ENCODE data around the gene CCZ1B. TPM values are rescaled to one million over a fixed set of nuclear protein-coding genes. Genes with fewer than 3 reads are reported as not detected.
"Not testable (repeated sequence)": the region's sequence is repeated elsewhere in the genome, so short reads cannot be mapped to it uniquely, and the experiment has no call there.

CCZ1B gene
- total RNA-seq, 1 experiment from 2014 or later, result 81.2 TPM

DNA sequence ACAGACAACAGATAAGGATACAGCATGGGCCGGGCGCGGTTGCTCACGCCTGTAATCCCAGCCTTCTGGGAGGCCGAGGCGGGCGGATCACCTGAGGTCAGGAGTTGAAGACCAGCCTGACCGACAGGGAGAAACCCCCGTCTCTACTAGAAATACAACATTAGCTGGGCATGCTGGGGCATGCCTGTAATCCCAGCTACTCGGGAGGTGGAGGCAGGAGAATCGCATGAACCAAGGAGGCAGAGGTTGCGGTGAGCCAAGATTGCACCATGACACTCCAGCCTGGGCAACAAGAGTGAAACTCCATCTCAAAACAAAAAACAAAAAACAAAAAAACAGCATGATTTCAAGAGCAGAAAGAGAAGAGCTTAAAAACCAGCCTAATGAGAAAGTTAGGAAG is 38.1 kb upstream of the CCZ1B start:
- H3K9me3 ChIP-seq (ENCODE audit: control insufficient read depth, insufficient read depth, low read depth, low read length); CTCF ChIA-PET; DNase-seq (ENCODE audit: low read depth, low spot score); H3K36me3 ChIP-seq (ENCODE audit: control insufficient read depth, insufficient read depth, low read length); intact Hi-C loops (cut with micrococcal nuclease; ENCODE audit: unreplicated experiment); H3K27me3 ChIP-seq (ENCODE audit: control insufficient read depth, insufficient read depth, low read length); H3K4me3 ChIP-seq (ENCODE audit: low read depth in 2 of 2, low read length in 2 of 2); BruUV-seq (replicated peaks); POLR2A ChIA-PET; H3K4me1 ChIP-seq (ENCODE audit: control insufficient read depth, insufficient read depth, low read length); ATAC-seq; in situ Hi-C loops (cut with HindIII; ENCODE audit: low pct_unique_long_range_greater_than_20kb, low sequenced_read_pairs); H3K27ac ChIP-seq (ENCODE audit: low read length): not testable (repeated sequence)

DNA sequence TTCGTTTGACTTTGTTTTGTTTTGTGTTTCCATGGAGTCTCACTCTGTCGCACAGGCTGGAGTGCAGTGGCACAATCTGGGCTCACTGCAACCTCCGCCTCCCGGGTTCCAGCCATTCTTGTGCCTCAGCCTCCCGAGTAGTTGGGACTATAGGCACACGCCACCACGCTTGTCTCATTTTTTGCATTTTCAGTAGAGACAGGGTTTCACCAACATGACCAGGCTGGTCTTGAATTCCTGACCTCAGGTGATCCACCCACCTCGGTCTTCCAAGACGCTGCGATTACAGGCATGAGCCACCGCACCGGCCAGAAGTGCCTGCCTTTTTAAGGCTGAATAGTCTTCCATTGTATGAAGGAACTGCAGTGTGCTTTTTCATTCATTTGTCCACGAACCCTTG is 36.8 kb upstream of the CCZ1B start:
- H3K36me3 ChIP-seq (ENCODE audit: control insufficient read depth, insufficient read depth, low read length); in situ Hi-C loops (cut with HindIII; ENCODE audit: low pct_unique_long_range_greater_than_20kb, low sequenced_read_pairs); BruUV-seq (replicated peaks); DNase-seq (ENCODE audit: low read depth, low spot score); H3K27ac ChIP-seq (ENCODE audit: low read length); H3K9me3 ChIP-seq (ENCODE audit: control insufficient read depth, insufficient read depth, low read depth, low read length); H3K4me1 ChIP-seq (ENCODE audit: control insufficient read depth, insufficient read depth, low read length); H3K4me3 ChIP-seq (ENCODE audit: low read depth in 2 of 2, low read length in 2 of 2); POLR2A ChIA-PET; CTCF ChIA-PET; intact Hi-C loops (cut with micrococcal nuclease; ENCODE audit: unreplicated experiment); H3K27me3 ChIP-seq (ENCODE audit: control insufficient read depth, insufficient read depth, low read length); ATAC-seq: not testable (repeated sequence)

DNA sequence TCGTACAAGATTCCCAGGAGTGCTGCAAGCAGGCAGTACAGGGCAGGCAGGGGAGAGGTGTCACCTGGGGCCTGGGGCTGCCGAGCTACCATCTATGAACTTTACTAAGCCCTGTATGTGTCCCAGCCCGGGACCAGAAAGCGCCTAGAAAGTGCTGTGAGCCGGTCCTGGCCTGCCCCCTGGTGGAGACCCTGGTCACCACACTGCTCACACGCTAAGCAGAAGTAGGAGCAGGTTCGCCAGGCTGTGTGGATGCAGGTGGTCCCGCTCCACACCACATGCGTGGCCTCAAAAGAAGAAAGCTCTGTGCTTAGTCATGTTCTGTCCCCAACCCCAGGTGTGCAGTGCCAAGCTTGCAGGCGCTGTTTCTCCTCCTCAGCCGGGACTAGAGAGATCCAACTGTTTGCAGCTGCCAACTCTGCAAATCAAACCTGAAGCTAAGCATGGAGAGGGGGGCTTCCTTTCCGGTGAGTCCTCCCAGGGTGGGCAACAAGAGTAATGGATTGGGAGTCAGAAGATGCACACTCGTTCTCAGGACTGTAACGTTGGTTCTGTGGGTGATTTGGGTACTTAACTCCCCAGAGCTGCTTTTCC is 31.7 kb upstream of the CCZ1B start:
- POLR2A ChIA-PET; in situ Hi-C loops (cut with HindIII; ENCODE audit: low pct_unique_long_range_greater_than_20kb, low sequenced_read_pairs); H3K4me1 ChIP-seq (ENCODE audit: control insufficient read depth, insufficient read depth, low read length); H3K36me3 ChIP-seq (ENCODE audit: control insufficient read depth, insufficient read depth, low read length); intact Hi-C loops (cut with micrococcal nuclease; ENCODE audit: unreplicated experiment); BruUV-seq (replicated peaks); H3K27me3 ChIP-seq (ENCODE audit: control insufficient read depth, insufficient read depth, low read length); ATAC-seq; H3K27ac ChIP-seq (ENCODE audit: low read length); H3K4me3 ChIP-seq (ENCODE audit: low read depth in 2 of 2, low read length in 2 of 2); DNase-seq (ENCODE audit: low read depth, low spot score); H3K9me3 ChIP-seq (ENCODE audit: control insufficient read depth, insufficient read depth, low read depth, low read length): not testable (repeated sequence)
- TF ChIP-seq, protein P1, sequence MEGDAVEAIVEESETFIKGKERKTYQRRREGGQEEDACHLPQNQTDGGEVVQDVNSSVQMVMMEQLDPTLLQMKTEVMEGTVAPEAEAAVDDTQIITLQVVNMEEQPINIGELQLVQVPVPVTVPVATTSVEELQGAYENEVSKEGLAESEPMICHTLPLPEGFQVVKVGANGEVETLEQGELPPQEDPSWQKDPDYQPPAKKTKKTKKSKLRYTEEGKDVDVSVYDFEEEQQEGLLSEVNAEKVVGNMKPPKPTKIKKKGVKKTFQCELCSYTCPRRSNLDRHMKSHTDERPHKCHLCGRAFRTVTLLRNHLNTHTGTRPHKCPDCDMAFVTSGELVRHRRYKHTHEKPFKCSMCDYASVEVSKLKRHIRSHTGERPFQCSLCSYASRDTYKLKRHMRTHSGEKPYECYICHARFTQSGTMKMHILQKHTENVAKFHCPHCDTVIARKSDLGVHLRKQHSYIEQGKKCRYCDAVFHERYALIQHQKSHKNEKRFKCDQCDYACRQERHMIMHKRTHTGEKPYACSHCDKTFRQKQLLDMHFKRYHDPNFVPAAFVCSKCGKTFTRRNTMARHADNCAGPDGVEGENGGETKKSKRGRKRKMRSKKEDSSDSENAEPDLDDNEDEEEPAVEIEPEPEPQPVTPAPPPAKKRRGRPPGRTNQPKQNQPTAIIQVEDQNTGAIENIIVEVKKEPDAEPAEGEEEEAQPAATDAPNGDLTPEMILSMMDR (IDR thresholded peaks at IDR 0.05), result peak; percentile 86
- CTCF ChIA-PET, result interaction anchor here (0.9 kb wide), 1 partner anchor 342 kb away, joined by 3 read pairs; no protein-coding TSS in a partner anchor

DNA sequence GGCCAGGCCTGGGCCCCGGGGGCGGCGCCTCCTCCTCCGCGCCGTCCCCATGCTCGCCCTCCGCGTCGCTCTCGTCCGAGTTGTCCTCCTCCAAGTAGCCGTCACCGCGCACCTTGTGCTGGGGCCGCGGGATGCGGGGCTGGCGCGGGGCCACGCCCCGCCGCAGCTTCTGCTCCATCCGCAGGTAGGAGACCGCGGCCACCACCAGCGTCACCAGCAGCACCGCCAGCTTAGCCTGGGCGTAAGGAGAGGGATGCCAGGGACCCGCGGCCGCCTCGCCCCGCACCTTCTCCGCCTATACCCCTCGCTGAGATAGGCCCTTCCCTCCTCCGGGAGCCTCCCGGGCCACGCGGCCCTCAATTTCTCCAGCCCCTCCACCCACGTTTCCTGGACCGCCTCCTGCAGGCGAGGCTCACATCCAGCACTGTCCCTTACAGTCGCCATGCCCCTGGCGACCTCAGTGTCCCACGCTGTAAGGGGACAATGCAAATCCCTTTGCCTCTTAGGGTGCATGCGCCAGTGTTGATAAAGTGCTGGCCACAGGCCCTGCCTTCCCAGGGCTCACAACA is 29.6 kb upstream of the CCZ1B start:
- ATAC-seq; BruUV-seq (replicated peaks); H3K36me3 ChIP-seq (ENCODE audit: control insufficient read depth, insufficient read depth, low read length); CTCF ChIA-PET; DNase-seq (ENCODE audit: low read depth, low spot score); in situ Hi-C loops (cut with HindIII; ENCODE audit: low pct_unique_long_range_greater_than_20kb, low sequenced_read_pairs); H3K27ac ChIP-seq (ENCODE audit: low read length); POLR2A ChIA-PET; H3K4me1 ChIP-seq (ENCODE audit: control insufficient read depth, insufficient read depth, low read length); H3K9me3 ChIP-seq (ENCODE audit: control insufficient read depth, insufficient read depth, low read depth, low read length); intact Hi-C loops (cut with micrococcal nuclease; ENCODE audit: unreplicated experiment); H3K27me3 ChIP-seq (ENCODE audit: control insufficient read depth, insufficient read depth, low read length): not testable (repeated sequence)
- H3K4me3 ChIP-seq (ENCODE audit: low read depth in 2 of 2, low read length in 2 of 2), result peak overlapping the region; percentile 39 to 53

DNA sequence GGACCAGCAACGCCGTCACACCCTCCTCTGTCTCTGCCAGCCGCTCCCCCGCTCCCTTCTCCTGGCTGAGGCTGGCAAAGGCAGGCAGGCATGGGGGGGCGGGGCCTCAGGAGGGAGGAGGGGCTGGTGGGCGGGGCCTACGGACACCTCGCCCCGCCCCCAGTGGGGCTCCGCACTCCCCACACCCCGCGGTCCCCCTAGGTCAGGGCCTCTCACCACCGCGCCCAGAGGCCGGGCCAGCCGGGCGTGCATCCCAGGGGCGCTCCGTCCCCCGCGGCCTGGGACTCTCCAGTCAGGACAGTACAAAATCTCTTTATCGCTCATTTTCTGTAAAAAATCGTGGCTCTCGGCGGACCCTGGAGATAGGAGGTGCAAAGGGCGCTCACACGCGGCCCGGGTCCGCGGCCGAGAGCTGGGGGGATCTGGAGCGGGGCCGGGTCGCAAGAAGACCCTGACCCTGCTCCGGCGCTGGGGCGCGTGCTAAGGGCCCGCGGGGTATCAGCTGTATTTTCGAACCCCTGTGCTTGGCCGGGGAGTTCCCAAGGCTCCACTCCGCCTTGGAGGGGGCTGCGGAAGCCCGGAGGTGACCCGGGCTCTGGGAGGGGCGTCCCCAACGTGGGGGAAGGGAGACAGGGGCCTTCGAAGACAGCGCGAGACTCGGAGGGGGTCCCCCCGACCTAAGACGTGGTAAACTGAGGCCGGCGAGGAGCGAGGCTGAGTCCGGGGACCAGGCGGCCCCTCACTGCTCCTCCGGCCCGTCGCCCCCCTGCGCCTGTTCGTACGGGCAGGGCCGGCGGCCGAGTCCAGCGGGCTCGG is 28.9 kb upstream of the CCZ1B start:
- POLR2A ChIA-PET; BruUV-seq (replicated peaks): not testable (repeated sequence)

DNA sequence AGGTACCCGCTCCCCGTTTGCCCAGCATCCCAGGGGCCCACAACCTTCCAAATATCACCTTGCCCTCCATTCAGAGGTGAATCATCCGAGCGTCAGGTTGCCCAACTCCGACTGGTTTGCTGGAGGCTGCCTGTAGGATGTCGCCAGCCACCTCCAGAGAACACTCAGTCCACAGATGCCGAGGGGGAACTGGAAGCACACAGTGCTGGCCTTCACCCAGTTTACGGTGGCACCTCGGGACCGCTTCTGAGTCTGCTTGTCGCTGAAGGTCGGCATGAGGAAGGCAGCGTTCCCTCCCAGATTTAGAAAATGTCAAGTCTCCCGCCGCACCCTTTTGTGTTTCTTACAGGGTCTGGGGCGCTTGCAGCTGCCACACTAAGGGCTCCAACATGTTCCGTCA is 27.6 kb upstream of the CCZ1B start:
- in situ Hi-C loops (cut with HindIII; ENCODE audit: low pct_unique_long_range_greater_than_20kb, low sequenced_read_pairs); H3K4me1 ChIP-seq (ENCODE audit: control insufficient read depth, insufficient read depth, low read length); ATAC-seq; BruUV-seq (replicated peaks); CTCF ChIA-PET; POLR2A ChIA-PET; H3K4me3 ChIP-seq (ENCODE audit: low read depth in 2 of 2, low read length in 2 of 2); H3K27ac ChIP-seq (ENCODE audit: low read length); H3K9me3 ChIP-seq (ENCODE audit: control insufficient read depth, insufficient read depth, low read depth, low read length); intact Hi-C loops (cut with micrococcal nuclease; ENCODE audit: unreplicated experiment); H3K36me3 ChIP-seq (ENCODE audit: control insufficient read depth, insufficient read depth, low read length); DNase-seq (ENCODE audit: low read depth, low spot score); H3K27me3 ChIP-seq (ENCODE audit: control insufficient read depth, insufficient read depth, low read length): not testable (repeated sequence)

More for the DNA sequence above, 28.9 kb upstream of the CCZ1B start:
- H3K4me3 ChIP-seq (ENCODE audit: low read depth in 2 of 2, low read length in 2 of 2), result peak overlapping the region; percentile 39 to 53
- ATAC-seq; H3K36me3 ChIP-seq (ENCODE audit: control insufficient read depth, insufficient read depth, low read length); H3K9me3 ChIP-seq (ENCODE audit: control insufficient read depth, insufficient read depth, low read depth, low read length); H3K27ac ChIP-seq (ENCODE audit: low read length); in situ Hi-C loops (cut with HindIII; ENCODE audit: low pct_unique_long_range_greater_than_20kb, low sequenced_read_pairs); CTCF ChIA-PET; H3K4me1 ChIP-seq (ENCODE audit: control insufficient read depth, insufficient read depth, low read length); intact Hi-C loops (cut with micrococcal nuclease; ENCODE audit: unreplicated experiment); H3K27me3 ChIP-seq (ENCODE audit: control insufficient read depth, insufficient read depth, low read length); DNase-seq (ENCODE audit: low read depth, low spot score): not testable (repeated sequence)

Measured in Panc1 (cell line).